ENCODE measurements around the gene ALAD. TPM values are rescaled to one million over a fixed set of nuclear protein-coding genes. Genes with fewer than 3 reads are reported as not detected.
A peak's percentile ranks its signal among the peaks of the same experiment; 100 is the strongest.
"Not testable (repeated sequence)": the region's sequence is repeated elsewhere in the genome, so short reads cannot be mapped to it uniquely, and the experiment has no call there.

ALAD gene
- total RNA-seq, 1 donor from 2014 or later, result 28.3 TPM

DNA sequence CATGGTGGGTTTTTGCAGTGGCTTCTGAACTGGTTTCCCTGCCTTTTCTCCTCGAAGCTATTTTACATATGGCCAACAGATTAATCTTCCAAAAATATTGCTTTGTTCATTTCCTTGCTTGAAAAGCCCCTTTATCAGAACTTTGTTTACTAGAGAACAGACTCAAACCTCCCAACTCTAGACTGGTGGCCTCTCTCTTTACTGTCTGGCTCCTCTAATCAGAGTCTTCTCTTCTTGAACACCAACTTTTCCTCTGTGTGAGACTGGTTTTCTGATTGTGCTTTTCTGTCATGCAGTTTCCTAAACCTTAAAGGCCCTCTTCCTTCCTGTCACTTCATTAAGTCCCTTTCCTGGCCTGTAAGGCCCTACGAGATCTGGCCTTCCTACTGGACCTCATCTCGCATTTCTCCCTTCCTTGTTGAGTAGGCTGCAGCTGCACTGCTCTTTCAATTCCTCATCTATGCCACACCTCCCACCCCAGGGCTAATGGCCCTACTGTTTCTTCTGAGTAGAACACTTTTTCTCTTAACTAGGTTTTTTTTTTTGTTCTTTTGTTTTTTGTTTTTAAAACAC, 15.2 kb upstream of the ALAD start:
- no peaks in the 10 kb centered on the region for H3K4me1 Mint-ChIP-seq (ENCODE audit: low read depth)
- H3K9me3 Mint-ChIP-seq, result no peaks in the 10 kb centered on the region
- intact Hi-C loops (cut with micrococcal nuclease), result no loop called here
- no peaks in the 10 kb centered on the region for H3K36me3 Mint-ChIP-seq (ENCODE audit: low read depth)
- no peak for DNase-seq (ENCODE audit: low spot score)
- peaks cover 7% of the 10 kb centered on the region for H3K27me3 Mint-ChIP-seq (ENCODE audit: low read depth)
- H3K27ac Mint-ChIP-seq, result no peak overlapping the region
- H3K4me3 Mint-ChIP-seq (ENCODE audit: low read depth), result no peak overlapping the region

DNA sequence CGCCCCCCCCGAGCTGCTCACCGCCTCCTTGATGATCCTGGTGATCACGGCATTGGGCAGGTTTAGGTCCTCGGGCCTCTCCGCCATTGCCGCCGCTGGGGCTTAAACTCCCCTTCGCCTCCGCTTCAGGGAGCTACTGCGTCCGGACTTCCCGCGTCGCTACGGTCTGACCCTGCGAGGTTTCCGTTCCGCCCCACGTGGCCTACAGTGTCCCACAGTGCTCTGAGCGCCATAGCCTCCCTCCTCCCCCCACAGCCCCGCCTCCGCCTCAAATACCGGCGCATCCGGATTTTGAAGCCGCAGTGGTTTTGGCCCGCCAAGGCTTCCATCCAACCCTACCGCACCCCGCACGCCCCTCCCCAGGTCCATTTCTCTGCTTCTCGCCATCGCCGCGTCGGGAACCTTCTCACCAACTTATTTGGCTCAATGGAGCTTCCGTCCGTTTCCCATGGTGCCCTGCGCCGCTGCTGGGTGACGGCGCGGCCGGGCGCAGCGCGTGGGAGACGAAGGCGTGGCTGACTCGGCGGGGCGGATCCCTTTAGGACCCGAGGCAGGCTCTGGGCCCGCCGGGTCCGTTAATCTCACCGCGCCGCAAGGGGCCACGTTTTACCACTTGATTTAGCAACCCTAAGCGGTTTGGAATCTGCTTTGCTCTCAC, 9.3 kb upstream of the ALAD start, which contains the start of the genes C9orf43 and POLE3:
TSS of gene C9orf43 (plus strand) at position 541 of the 658 bp plus-strand sequence. CDS start 2,747 bp downstream, outside the sequence.
TSS of gene POLE3 (minus strand) at position 469 of the 658 bp plus-strand sequence. CDS start at position 87, 382 bp downstream.
- intact Hi-C loops (cut with micrococcal nuclease), result loop anchor here (1.0 to 5.0 kb wide), 9 partner anchors 9 to 258 kb away; partner anchors contain the start of genes ALAD, CDC26, FKBP15 and HDHD3
- Mint-ChIP-seq H3K4me1 (ENCODE audit: low read depth) (peaks cover 20% of the 10 kb centered on the region), H3K27me3 (ENCODE audit: low read depth) (no peaks in the 10 kb centered on the region), H3K36me3 (ENCODE audit: low read depth) (peaks cover 33% of the 10 kb centered on the region), H3K4me3 (ENCODE audit: low read depth) (peak within 1 kb of the TSS; percentile 97), H3K27ac (peak within 1 kb of the TSS; percentile 99), H3K9me3 (no peaks in the 10 kb centered on the region)
- DNase-seq (ENCODE audit: low spot score), result peak; percentile 94

DNA sequence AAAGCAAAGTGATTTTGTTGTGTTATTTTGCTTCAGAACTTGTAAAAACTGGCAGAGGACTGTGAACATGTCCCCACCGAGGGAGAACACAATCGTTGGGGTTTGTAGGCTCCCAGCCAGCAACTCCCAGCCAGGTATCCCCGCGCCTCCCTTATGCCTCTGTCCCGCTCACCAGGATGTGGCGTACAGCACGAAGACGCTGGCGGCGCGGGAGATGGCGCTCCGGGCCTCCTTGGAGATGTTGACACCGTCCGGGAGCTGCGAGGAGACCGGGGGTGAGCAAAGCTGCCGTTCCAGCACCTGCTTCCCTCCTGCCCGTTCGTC, 8.8 kb upstream of the ALAD start:
- intact Hi-C loops (cut with micrococcal nuclease), result loop anchor here (1.0 to 5.0 kb wide), 9 partner anchors 9 to 258 kb away; partner anchors contain the start of genes ALAD, CDC26, FKBP15 and HDHD3
- H3K27me3 Mint-ChIP-seq (ENCODE audit: low read depth), result no peaks in the 10 kb centered on the region
- H3K9me3 Mint-ChIP-seq, result no peaks in the 10 kb centered on the region

DNA sequence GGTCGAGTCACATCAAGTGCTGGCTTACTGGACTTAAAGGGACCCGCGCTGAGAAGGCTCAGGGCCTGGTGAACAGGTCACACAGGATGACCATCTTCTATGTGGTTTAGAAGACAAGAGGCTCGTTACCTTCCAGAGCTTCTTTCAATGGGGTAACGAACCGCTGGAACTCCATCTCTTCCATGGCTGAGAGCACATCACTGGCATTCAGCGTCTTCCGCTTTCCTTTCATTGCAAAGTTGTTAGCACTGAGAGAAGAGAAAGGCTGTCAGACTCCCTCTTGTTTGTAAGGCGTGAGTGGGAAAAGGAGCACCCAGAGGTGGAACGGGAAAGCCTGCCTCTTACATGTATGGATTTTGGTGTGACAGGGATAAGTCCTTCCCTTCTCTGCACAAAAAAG, 8.4 kb upstream of the ALAD start:
- intact Hi-C loops (cut with micrococcal nuclease), result no loop called here
- H3K4me3 Mint-ChIP-seq (ENCODE audit: low read depth), result peak overlapping the region; percentile 97

More for the DNA sequence above, 8.8 kb upstream of the ALAD start:
- Mint-ChIP-seq H3K4me1 (ENCODE audit: low read depth) (peaks cover 20% of the 10 kb centered on the region), H3K27ac (peak overlapping the region; percentile 99), H3K36me3 (ENCODE audit: low read depth) (peaks cover 33% of the 10 kb centered on the region), H3K4me3 (ENCODE audit: low read depth) (peak overlapping the region; percentile 97)
- no peak for DNase-seq (ENCODE audit: low spot score)

DNA sequence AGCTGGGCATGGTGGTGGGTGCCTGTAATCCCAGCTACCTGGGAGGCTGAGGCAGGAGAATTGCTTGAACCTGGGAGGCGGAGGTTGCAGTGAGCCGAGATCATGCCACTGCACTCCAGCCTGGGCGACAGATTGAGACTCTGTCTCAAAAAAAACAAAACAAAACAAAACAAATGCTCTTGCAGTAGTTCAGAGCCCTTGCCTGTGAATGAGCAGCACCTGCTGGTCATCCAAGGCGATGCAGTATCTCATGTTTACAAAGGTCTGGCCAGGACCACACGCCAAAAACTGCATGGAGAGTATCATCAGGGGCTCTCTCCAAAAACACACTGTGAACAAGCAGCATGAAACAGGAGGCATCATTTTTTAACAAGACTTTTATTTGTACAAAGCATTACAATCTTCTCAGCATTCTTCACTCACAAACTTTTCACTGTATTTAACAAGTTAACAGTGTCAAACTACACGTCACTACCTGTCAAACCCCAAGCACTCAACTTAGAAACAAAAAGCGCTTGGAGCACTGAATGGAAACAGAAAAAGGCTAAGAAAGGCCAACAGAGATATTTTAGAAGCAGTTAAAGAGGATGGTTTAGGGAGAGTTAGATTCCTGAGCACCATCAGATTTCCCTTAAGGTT, 5.9 kb upstream of the ALAD start:
- Mint-ChIP-seq H3K4me3 (ENCODE audit: low read depth) (peak overlapping the region; percentile 70), H3K36me3 (ENCODE audit: low read depth) (peaks cover 33% of the 10 kb centered on the region), H3K4me1 (ENCODE audit: low read depth) (peaks cover 20% of the 10 kb centered on the region), H3K27ac (peak overlapping the region; percentile 56)
- DNase-seq (ENCODE audit: low spot score), result peak; percentile 57
- not testable (repeated sequence) for H3K9me3 Mint-ChIP-seq; H3K27me3 Mint-ChIP-seq (ENCODE audit: low read depth)
- intact Hi-C loops (cut with micrococcal nuclease), result loop anchor here (1.0 kb wide), 1 partner anchor 98 kb away; no protein-coding TSS in a partner anchor

More for the DNA sequence above, 8.4 kb upstream of the ALAD start:
- Mint-ChIP-seq H3K36me3 (ENCODE audit: low read depth) (peaks cover 33% of the 10 kb centered on the region), H3K27ac (peak overlapping the region; percentile 99), H3K4me1 (ENCODE audit: low read depth) (peaks cover 20% of the 10 kb centered on the region), H3K9me3 (no peaks in the 10 kb centered on the region), H3K27me3 (ENCODE audit: low read depth) (no peaks in the 10 kb centered on the region)
- no peak for DNase-seq (ENCODE audit: low spot score)

DNA sequence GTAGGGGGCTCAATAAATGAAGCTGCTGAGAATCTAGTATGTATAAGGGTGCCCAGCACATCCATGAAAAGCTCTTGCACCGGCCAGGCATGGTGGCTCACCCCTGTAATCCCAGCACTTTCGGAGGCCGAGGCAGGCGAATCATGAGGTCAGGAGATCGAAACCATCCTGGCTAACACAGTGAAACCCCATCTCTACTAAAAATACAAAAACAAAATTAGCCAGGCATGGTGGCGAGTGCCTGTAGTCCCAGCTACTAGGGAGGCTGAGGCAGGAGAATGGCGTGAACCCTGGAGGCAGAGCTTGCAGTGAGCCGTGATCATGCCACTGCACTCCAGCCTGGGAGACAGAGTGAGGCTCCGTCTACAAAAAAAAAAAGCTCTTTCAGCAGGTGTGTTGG, 5.3 kb upstream of the ALAD start:
- peaks cover 33% of the 10 kb centered on the region for H3K36me3 Mint-ChIP-seq (ENCODE audit: low read depth)
- intact Hi-C loops (cut with micrococcal nuclease); H3K9me3 Mint-ChIP-seq; H3K27me3 Mint-ChIP-seq (ENCODE audit: low read depth); DNase-seq (ENCODE audit: low spot score); H3K27ac Mint-ChIP-seq; H3K4me3 Mint-ChIP-seq (ENCODE audit: low read depth): not testable (repeated sequence)
- peaks cover 24% of the 10 kb centered on the region for H3K4me1 Mint-ChIP-seq (ENCODE audit: low read depth)

DNA sequence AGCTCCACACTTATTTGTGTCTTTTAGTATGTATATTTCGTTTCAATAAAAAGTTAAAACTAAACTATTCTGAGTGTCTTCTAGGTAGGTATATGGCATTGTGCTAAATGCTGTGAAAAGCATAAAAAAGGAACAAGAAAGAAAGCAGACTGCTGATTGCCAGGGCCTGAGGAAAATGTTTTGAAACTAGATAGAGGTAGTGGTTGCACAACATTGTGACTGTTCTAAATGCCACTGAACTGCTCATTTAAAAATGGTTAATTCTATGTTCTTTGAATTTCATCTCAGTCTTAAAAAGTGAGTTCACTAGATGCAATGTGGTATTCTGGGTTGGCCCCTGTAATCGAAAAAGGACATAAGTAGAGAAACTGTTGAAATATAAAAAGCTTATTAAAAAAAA, 2.6 kb upstream of the ALAD start:
- no peak overlapping the region for H3K4me3 Mint-ChIP-seq (ENCODE audit: low read depth)

DNA sequence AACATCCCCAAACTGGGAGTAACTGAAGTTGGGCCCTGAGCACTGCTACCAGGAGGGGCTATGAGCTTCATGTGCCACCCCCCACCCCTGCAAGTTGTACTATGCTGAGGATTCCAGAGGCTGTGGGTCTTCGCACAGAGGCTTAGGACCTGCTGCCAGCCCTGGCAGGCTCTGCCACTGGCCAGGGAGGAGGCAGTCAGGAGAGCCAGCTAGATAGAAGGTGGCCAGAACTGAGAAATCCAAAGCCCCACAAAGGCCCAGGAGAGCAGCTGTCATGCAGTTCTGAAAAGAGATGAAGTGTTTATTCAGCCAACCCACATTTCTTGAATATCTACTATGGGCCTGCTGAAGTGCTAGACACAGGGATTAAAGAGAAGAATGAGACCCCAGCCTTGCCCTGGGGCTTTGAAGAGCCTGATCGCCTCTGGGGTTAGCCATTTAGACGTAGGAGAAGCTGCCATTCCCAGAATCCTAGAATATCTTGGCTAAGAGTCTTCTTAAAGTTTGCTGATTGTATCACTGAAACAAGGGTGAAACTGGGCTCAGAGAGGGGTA, 1.4 kb downstream of the ALAD start:
- intact Hi-C loops (cut with micrococcal nuclease), result loop anchor here (2.0 kb wide), 3 partner anchors 59 to 179 kb away; partner anchors contain the start of genes FKBP15, SLC31A1 and WDR31
- no peaks in the 10 kb centered on the region for H3K9me3 Mint-ChIP-seq
- no peak overlapping the region for H3K27ac Mint-ChIP-seq
- H3K36me3 Mint-ChIP-seq (ENCODE audit: low read depth), result peaks cover 5% of the 10 kb centered on the region
- no peaks in the 10 kb centered on the region for H3K27me3 Mint-ChIP-seq (ENCODE audit: low read depth)
- H3K4me1 Mint-ChIP-seq (ENCODE audit: low read depth), result peaks cover 20% of the 10 kb centered on the region
- DNase-seq (ENCODE audit: low spot score), result no peak
- H3K4me3 Mint-ChIP-seq (ENCODE audit: low read depth), result peak overlapping the region; percentile 74

More for the DNA sequence above, 2.6 kb upstream of the ALAD start:
- no peak for DNase-seq (ENCODE audit: low spot score)
- no peaks in the 10 kb centered on the region for H3K27me3 Mint-ChIP-seq (ENCODE audit: low read depth)
- intact Hi-C loops (cut with micrococcal nuclease), result no loop called here
- peaks cover 18% of the 10 kb centered on the region for H3K36me3 Mint-ChIP-seq (ENCODE audit: low read depth)
- no peak overlapping the region for H3K27ac Mint-ChIP-seq
- no peaks in the 10 kb centered on the region for H3K9me3 Mint-ChIP-seq
- peaks cover 28% of the 10 kb centered on the region for H3K4me1 Mint-ChIP-seq (ENCODE audit: low read depth)

DNA sequence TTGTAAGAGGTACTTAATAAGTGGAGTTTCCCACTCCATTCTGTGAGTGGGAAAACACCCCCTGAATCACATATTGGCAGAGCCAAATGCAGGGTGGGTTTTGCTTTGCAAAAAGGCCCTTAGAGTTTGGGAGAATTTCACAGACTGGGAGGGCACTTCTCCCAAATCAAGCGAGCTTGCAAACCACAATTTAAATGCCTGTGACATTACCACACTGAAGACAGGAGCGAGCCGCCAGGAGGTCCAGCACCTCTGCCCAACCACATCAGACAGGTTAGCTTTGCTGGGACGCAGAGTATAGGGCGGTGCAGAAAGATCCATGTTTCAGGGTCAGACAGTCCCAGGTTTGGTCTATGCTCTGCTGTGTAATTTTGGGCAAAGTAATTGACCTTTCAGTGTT, 2.3 kb downstream of the ALAD start:
- Mint-ChIP-seq H3K36me3 (ENCODE audit: low read depth) (peaks cover 5% of the 10 kb centered on the region), H3K4me1 (ENCODE audit: low read depth) (peaks cover 20% of the 10 kb centered on the region), H3K27ac (no peak overlapping the region), H3K4me3 (ENCODE audit: low read depth) (no peak overlapping the region), H3K27me3 (ENCODE audit: low read depth) (no peaks in the 10 kb centered on the region), H3K9me3 (no peaks in the 10 kb centered on the region)
- intact Hi-C loops (cut with micrococcal nuclease), result no loop called here
- no peak for DNase-seq (ENCODE audit: low spot score)

DNA sequence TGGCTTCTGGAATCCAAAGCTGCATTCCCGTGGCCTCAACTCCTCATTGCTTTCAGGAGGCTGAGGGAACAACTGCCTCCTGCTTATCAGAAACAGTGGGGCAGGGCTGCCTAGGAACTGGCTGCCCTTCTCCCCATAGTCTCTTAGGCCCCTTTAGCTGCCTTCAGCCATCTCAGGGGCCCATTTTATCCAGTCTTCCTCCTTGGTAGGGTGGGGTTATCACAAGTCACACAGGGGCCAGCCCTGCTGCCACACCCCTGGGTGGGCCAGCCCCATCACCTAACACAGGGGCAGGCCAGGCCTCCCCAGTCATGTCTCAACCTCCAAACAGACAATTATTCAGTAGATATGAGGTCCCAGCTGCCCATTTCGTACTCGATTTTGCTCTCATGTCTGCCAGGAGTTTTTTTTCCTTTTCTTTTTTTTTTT, 3.9 kb downstream of the ALAD start:
- intact Hi-C loops (cut with micrococcal nuclease), result no loop called here
- peaks cover 5% of the 10 kb centered on the region for H3K36me3 Mint-ChIP-seq (ENCODE audit: low read depth)

DNA sequence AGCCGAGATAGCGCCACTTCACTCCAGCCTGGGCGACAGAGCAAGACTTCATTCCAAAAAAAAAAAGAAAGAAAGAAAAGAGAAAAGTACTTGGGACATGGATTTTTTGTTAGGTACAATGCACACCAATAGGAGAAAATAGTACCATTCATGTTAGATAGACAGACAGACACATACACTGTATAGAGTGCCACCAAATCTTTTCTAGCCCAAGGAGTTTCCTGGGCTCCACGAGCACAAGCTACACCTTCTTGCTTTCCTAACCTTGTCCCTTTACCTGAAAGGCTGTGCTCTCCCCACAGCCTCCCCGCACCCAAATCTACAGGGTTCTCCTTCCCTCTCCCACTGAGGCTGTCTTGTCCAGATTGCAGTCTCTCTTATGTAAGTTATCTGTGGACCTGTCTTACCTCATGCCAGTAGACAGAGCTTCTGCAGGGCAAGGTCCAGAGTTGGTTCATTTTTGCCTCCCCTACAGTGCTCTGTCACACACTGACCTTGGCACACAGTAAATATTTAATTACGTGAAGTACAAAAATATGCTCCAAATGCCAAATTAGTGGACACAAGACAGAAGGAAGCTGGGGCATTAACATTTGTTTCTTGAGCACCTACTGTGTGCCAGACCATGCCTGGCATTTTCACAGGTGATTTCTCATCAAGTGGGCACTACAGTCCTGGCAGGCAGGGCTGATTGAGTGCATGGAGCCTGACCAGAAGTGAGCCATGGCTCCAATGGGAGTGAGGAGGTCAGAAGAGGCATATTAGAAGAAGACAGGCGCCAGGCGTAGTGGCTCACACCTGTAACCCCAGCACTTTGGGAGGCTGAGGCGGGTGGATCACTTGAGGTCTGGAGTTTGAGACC, 5.9 kb downstream of the ALAD start:
- Mint-ChIP-seq H3K36me3 (ENCODE audit: low read depth) (peaks cover 17% of the 10 kb centered on the region), H3K4me1 (ENCODE audit: low read depth) (peaks cover 14% of the 10 kb centered on the region), H3K27ac (no peak overlapping the region), H3K9me3 (no peaks in the 10 kb centered on the region), H3K27me3 (ENCODE audit: low read depth) (no peaks in the 10 kb centered on the region), H3K4me3 (ENCODE audit: low read depth) (no peak overlapping the region)
- intact Hi-C loops (cut with micrococcal nuclease), result no loop called here
- DNase-seq (ENCODE audit: low spot score), result no peak

More for the DNA sequence above, 3.9 kb downstream of the ALAD start:
- peaks cover 20% of the 10 kb centered on the region for H3K4me1 Mint-ChIP-seq (ENCODE audit: low read depth)
- no peaks in the 10 kb centered on the region for H3K9me3 Mint-ChIP-seq
- DNase-seq (ENCODE audit: low spot score), result no peak
- H3K4me3 Mint-ChIP-seq (ENCODE audit: low read depth), result no peak overlapping the region
- H3K27ac Mint-ChIP-seq, result no peak overlapping the region
- no peaks in the 10 kb centered on the region for H3K27me3 Mint-ChIP-seq (ENCODE audit: low read depth)

DNA sequence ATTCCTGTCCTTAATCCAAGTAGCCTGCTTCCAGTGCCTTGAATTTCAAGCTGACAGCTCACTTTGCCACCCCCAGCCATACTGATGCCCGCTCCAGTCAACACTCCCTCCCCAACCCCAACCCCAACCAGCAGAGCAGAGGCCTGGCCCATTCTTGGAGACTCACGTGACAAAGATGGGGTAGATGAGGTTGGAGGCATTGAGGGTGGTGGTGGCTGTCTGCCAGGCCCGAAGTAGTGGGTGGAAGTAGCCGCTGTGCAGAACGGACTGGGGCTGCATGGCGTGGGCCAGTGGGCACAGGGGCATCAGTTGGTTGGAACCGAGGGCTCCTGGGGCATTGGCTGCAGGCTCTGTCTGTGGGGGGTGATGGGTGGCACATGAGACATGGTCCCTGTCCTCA, 7.8 kb downstream of the ALAD start:
- H3K27ac Mint-ChIP-seq, result no peak overlapping the region
- DNase-seq (ENCODE audit: low spot score), result no peak
- intact Hi-C loops (cut with micrococcal nuclease), result no loop called here
- peaks cover 1% of the 10 kb centered on the region for H3K4me1 Mint-ChIP-seq (ENCODE audit: low read depth)
- H3K27me3 Mint-ChIP-seq (ENCODE audit: low read depth), result no peaks in the 10 kb centered on the region
- H3K36me3 Mint-ChIP-seq (ENCODE audit: low read depth), result peaks cover 22% of the 10 kb centered on the region
- H3K4me3 Mint-ChIP-seq (ENCODE audit: low read depth), result no peak overlapping the region
- no peaks in the 10 kb centered on the region for H3K9me3 Mint-ChIP-seq

All from activated T-helper 2 cell treated with anti-CD3 and anti-CD28 coated beads, Interferon-gamma antibody, Interleukin-2, Interleukin-4, amounts not matched to agents 10 μg/mL and 5 μg/mL and 100 μg/mL, durations not matched to agents 14 hours and 24 hours and 36 hours (primary cell).